ENCODE data around the gene DYNLT4. TPM values are rescaled to one million over a fixed set of nuclear protein-coding genes. Genes with fewer than 3 reads are reported as not detected.

The DYNLT4 gene
- total and polyA plus RNA-seq, 2 of the 13 experiments (the other 11 are each of a cell fraction or from before 2014, with no cell fraction given) = 0.77 TPM; not detected in 1

- WGBS (ENCODE audit: low lambda C conversion rate) = 37% methylated on average over 8 of the region's 8 CpGs
- no peak for DNase-seq (ENCODE audit: low spot score)
- Histone ChIP-seq H4K20me1 (ENCODE audit: insufficient read depth, low read length) (peaks cover 6% of the 10 kb centered on the region), H3K36me3 (replicated peaks in 1 of 2; ENCODE audit: control insufficient read depth in 1 of 2, insufficient read depth in 2 of 2, low read length in 2 of 2) (peaks cover 0 to 6% of the 10 kb centered on the region in 2 experiments; a peak in 3 of 5 replicates), H3K4me3 (replicated peaks in 1 of 3; ENCODE audit: insufficient read depth in 1 of 3, low read depth in 2 of 3, low read length in 3 of 3) (peak overlapping the region; percentile 54 to 79 (median 61); a peak in 5 of 6 replicates), H3K27me3 (ENCODE audit: control insufficient read depth in 1 of 2, insufficient read depth in 2 of 2, low read length in 2 of 2) (peaks cover 3 to 13% of the 10 kb centered on the region in 2 experiments; a peak in 2 of 5 replicates), H2AFZ (ENCODE audit: low read length) (no peak overlapping the region), H3K4me1 (ENCODE audit: insufficient read depth, low read length) (peaks cover 55% of the 10 kb centered on the region), H3K4me2 (ENCODE audit: low read depth, low read length) (peak overlapping the region; percentile 76), H3K27ac (ENCODE audit: extremely low read length, insufficient read depth, low read length) (peak overlapping the region; percentile 71), H3K79me2 (ENCODE audit: insufficient read depth, low read length) (peaks cover 2% of the 10 kb centered on the region), H3K9ac (ENCODE audit: insufficient read depth, low read depth, low read length) (peak overlapping the region; percentile 83), H3K9me3 (ENCODE audit: low read length) (no peaks in the 10 kb centered on the region)
- no TSS peak for BruUV-seq (replicated peaks)
- no peak for FAIRE-seq
- CTCF ChIA-PET (ENCODE audit: low intra/inter-chr PET ratio, low total read pairs) = no interaction called here
- in situ Hi-C loops (cut with HindIII; ENCODE audit: extremely low pct_ligation_motif_present, low pct_unique_long_range_greater_than_20kb) = no loop called here
- intact Hi-C loops (cut with micrococcal nuclease; ENCODE audit: unreplicated experiment) = loop anchor here (5.0 kb wide), 2 partner anchors 34 to 51 kb away; partner anchors contain the start of gene RNU5D-1
- ATAC-seq = peak; percentile 3
- POLR2A ChIA-PET = interaction anchor here (0.6 to 3.6 kb wide), 12 partner anchors 8 to 520 kb away, joined by 3 to 47 read pairs (median 4); partner anchors contain the start of genes BTBD19, DYNLT4, EIF2B3 and PLK3
- no peak for TF ChIP-seq ZNF10 (CRISPR knock-in tag; IDR thresholded peaks at IDR 0.05; ENCODE audit: borderline replicate concordance, low read depth)
- no peak for TF ChIP-seq CSRNP1 (CRISPR knock-in tag; IDR thresholded peaks at IDR 0.05)
- TF ChIP-seq CCAR2 (optimal IDR thresholded peaks at IDR 0.05; ENCODE audit: low read depth, low read length) = no peak
- no peak for TF ChIP-seq ZNF550 (CRISPR knock-in tag; IDR thresholded peaks at IDR 0.05; ENCODE audit: borderline replicate concordance)
- no peak for TF ChIP-seq ZNF124 (CRISPR knock-in tag; IDR thresholded peaks at IDR 0.05)
- TF ChIP-seq NCOA5 (CRISPR knock-in tag; IDR thresholded peaks at IDR 0.05) = no peak
- TF ChIP-seq ZNF567 (CRISPR knock-in tag; IDR thresholded peaks at IDR 0.05; ENCODE audit: borderline replicate concordance) = no peak
- TF ChIP-seq SSRP1 (CRISPR knock-in tag; IDR thresholded peaks at IDR 0.05) = no peak
- TF ChIP-seq NR2F6 (IDR thresholded peaks at IDR 0.05) = no peak
- TF ChIP-seq NR2F6 (CRISPR knock-in tag; IDR thresholded peaks at IDR 0.05) = no peak
- no peak for TF ChIP-seq ZBTB42 (CRISPR knock-in tag; IDR thresholded peaks at IDR 0.05)
- no peak for TF ChIP-seq ZEB1 (IDR thresholded peaks at IDR 0.05; ENCODE audit: insufficient replicate concordance, low read depth)
- TF ChIP-seq NKX3-1 (CRISPR knock-in tag; IDR thresholded peaks at IDR 0.05) = no peak
- peak; percentile 32; the same call in 1 of the 2 replicates for TF ChIP-seq ZNF777 (CRISPR knock-in tag; IDR thresholded peaks at IDR 0.05)
- no peak for TF ChIP-seq NFE2L2 (IDR thresholded peaks at IDR 0.05; ENCODE audit: low read length)
- no peak for TF ChIP-seq ZNF619 (CRISPR knock-in tag; IDR thresholded peaks at IDR 0.05)
- TF ChIP-seq GATAD2A (CRISPR knock-in tag; IDR thresholded peaks at IDR 0.05) = no peak
- peak; percentile 8 for TF ChIP-seq TEAD3 (CRISPR knock-in tag; optimal IDR thresholded peaks at IDR 0.05; ENCODE audit: borderline replicate concordance)
- no peak for TF ChIP-seq ADNP (CRISPR knock-in tag; IDR thresholded peaks at IDR 0.05)
- no peak for TF ChIP-seq ZNF644 (CRISPR knock-in tag; IDR thresholded peaks at IDR 0.05; ENCODE audit: low read depth)
- TF ChIP-seq DNMT1 (CRISPR knock-in tag; IDR thresholded peaks at IDR 0.05) = no peak
- no peak for TF ChIP-seq ZNF253 (CRISPR knock-in tag; IDR thresholded peaks at IDR 0.05; ENCODE audit: borderline replicate concordance)
- TF ChIP-seq MTA3 (CRISPR knock-in tag; IDR thresholded peaks at IDR 0.05) = no peak
- TF ChIP-seq ZNF629 (CRISPR knock-in tag; conservative IDR thresholded peaks at IDR 0.05) = 0 out of 2 replicates have a peak, but pooled peaks have one; percentile 6
- no peak for TF ChIP-seq ZNF331 (CRISPR knock-in tag; IDR thresholded peaks at IDR 0.05)
- TF ChIP-seq JDP2 (CRISPR knock-in tag; IDR thresholded peaks at IDR 0.05; ENCODE audit: borderline replicate concordance) = no peak
- 0 out of 2 replicates have a peak, but pooled peaks have one; percentile 1 for TF ChIP-seq ZBTB33 (CRISPR knock-in tag; IDR thresholded peaks at IDR 0.05)
These were observed 23.5 kb downstream of the DYNLT4 start for GRCh38 chr1:44783697-44784093.
